ENCODE results near the gene ANKRD22.

- TF ChIP-seq CSRNP3 (CRISPR knock-in tag; IDR thresholded peaks at IDR 0.05), result no peak
- no peak for TF ChIP-seq ZFP3 (CRISPR knock-in tag; IDR thresholded peaks at IDR 0.05)
- TF ChIP-seq ZFP30 (CRISPR knock-in tag; IDR thresholded peaks at IDR 0.05), result no peak
- TF ChIP-seq RARB (CRISPR knock-in tag; IDR thresholded peaks at IDR 0.05), result no peak
Measured at GRCh38 chr10:88890681-88891381, 39.2 kb upstream of the ANKRD22 start.

All from SK-N-SH treated with all-trans-retinoic acid at 6 μM for 48 hours (cell line).